DND-41 (cell line): Measurements from ENCODE around the gene TIMM29.

ENCODE experiments used
- ATAC-seq: fragments of 200-7000 bp; cut with Tn5 transposase; 3 replicates; pipeline ENCODE4 v1.9.1; 2021; ENCODE audit warnings: low read depth; ENCODE audit not compliant: insufficient read depth
- DNase-seq: peaks from one replicate; pipeline ENCODE4 v3.0.0-alpha.2; 2020
- H2AFZ ChIP-seq: 2 replicates; pipeline ENCODE4 v1.6.0; 2012; ENCODE audit warnings: low read depth, low read length
- H3K27ac ChIP-seq: 2 replicates; pipeline ENCODE4 v1.5.1; 2012; ENCODE audit warnings: low read length, inconsistent platforms
- H3K27me3 ChIP-seq: fragments of 200-600 bp; sonication (generic); 2 replicates; pipeline ENCODE4 v1.6.0; 2012; ENCODE audit warnings: low read length, mild to moderate bottlenecking, inconsistent platforms; ENCODE audit not compliant: insufficient read depth, poor library complexity
- H3K36me3 ChIP-seq: 2 replicates; pipeline ENCODE4 v1.5.1; 2012; ENCODE audit warnings: low read length, inconsistent platforms; ENCODE audit not compliant: insufficient read depth
- H3K4me1 ChIP-seq: 2 replicates; pipeline ENCODE4 v1.5.1; 2012; ENCODE audit warnings: mild to moderate bottlenecking, low read length; ENCODE audit not compliant: insufficient read depth
- H3K4me2 ChIP-seq: 2 replicates; pipeline ENCODE4 v1.6.0; 2012; ENCODE audit warnings: mild to moderate bottlenecking, moderate library complexity, low read length, inconsistent platforms; ENCODE audit not compliant: insufficient read depth
- H3K4me3 ChIP-seq, 2 experiments: fragments of 200-600 bp in 1 of 2; shearing (Covaris generic) in 1 of 2; 2 replicates each; pipeline ENCODE4 v1.5.1; 2012 to 2016; ENCODE audit warnings: inconsistent platforms in 2 of 2, low read length in 2 of 2, mild to moderate bottlenecking in 2 of 2, low read depth in 1 of 2, moderate library complexity in 1 of 2
- H3K79me2 ChIP-seq: 2 replicates; pipeline ENCODE4 v1.6.0; 2012; ENCODE audit warnings: low read length, inconsistent platforms; ENCODE audit not compliant: insufficient read depth
- H3K9ac ChIP-seq: 2 replicates; pipeline ENCODE4 v1.6.0; 2012; ENCODE audit warnings: low read depth, mild to moderate bottlenecking, inconsistent platforms, low read length, moderate library complexity
- H3K9me3 ChIP-seq: 2 replicates; pipeline ENCODE4 v1.5.1; 2012; ENCODE audit warnings: low read length, moderate library complexity, mild to moderate bottlenecking, inconsistent platforms; ENCODE audit not compliant: insufficient read depth, severe bottlenecking
- H4K20me1 ChIP-seq: 2 replicates; pipeline ENCODE4 v1.6.0; 2012; ENCODE audit warnings: low read length; ENCODE audit not compliant: insufficient read depth
- EZH2 ChIP-seq: IDR thresholded peaks from 3 replicates; pipeline ENCODE4 v1.6.1; 2012; ENCODE audit warnings: borderline replicate concordance, low read depth, mild to moderate bottlenecking, moderate library complexity, low read length, inconsistent platforms; ENCODE audit not compliant: severe bottlenecking
- TF ChIP-seq, protein P1 (sequence below): IDR thresholded peaks from 2 replicates; pipeline ENCODE4 v1.5.1; 2012; ENCODE audit warnings: borderline replicate concordance, low read length, moderate library complexity, mild to moderate bottlenecking; ENCODE audit not compliant: poor library complexity, severe bottlenecking; ENCODE audit errors: extremely low read depth

The TIMM29 gene

DNA sequence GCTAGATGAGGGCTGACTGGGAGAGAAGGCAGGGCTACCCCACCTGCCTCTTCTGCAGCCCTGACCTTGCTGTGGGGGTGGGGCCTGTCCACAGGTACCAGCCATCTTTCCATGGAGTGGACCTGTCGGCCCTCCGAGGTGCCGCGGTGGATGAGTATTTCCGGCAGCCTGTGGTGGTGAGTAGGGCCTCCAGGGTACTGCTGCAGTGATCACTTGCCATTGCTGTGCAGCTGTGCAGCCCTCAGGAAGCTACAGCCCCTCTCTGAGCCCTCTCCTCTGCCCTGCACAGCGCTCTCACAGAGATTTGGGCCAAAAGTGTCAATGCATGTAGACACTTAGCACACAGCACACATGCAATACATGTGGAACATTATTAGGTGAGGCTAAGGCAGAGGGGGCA, 12.0 kb upstream of the TIMM29 start:
- no peaks in the 10 kb centered on the region for H3K4me1 ChIP-seq
- H3K27me3 ChIP-seq, result no peaks in the 10 kb centered on the region
- no peak overlapping the region for H3K4me2 ChIP-seq
- no peaks in the 10 kb centered on the region for H3K9me3 ChIP-seq
- no peak overlapping the region for H2AFZ ChIP-seq
- H3K4me3 ChIP-seq, result no peak overlapping the region
- H3K27ac ChIP-seq, result no peak overlapping the region
- no peak overlapping the region for H3K9ac ChIP-seq
- peaks cover 3% of the 10 kb centered on the region; the same call in 1 of the 2 replicates for H4K20me1 ChIP-seq
- H3K36me3 ChIP-seq, result peaks cover 85% of the 10 kb centered on the region
- H3K79me2 ChIP-seq, result no peaks in the 10 kb centered on the region
- no peak for TF ChIP-seq EZH2
- TF ChIP-seq, protein P1, sequence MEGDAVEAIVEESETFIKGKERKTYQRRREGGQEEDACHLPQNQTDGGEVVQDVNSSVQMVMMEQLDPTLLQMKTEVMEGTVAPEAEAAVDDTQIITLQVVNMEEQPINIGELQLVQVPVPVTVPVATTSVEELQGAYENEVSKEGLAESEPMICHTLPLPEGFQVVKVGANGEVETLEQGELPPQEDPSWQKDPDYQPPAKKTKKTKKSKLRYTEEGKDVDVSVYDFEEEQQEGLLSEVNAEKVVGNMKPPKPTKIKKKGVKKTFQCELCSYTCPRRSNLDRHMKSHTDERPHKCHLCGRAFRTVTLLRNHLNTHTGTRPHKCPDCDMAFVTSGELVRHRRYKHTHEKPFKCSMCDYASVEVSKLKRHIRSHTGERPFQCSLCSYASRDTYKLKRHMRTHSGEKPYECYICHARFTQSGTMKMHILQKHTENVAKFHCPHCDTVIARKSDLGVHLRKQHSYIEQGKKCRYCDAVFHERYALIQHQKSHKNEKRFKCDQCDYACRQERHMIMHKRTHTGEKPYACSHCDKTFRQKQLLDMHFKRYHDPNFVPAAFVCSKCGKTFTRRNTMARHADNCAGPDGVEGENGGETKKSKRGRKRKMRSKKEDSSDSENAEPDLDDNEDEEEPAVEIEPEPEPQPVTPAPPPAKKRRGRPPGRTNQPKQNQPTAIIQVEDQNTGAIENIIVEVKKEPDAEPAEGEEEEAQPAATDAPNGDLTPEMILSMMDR, result no peak
- no peak for DNase-seq
- ATAC-seq, result no peak

DNA sequence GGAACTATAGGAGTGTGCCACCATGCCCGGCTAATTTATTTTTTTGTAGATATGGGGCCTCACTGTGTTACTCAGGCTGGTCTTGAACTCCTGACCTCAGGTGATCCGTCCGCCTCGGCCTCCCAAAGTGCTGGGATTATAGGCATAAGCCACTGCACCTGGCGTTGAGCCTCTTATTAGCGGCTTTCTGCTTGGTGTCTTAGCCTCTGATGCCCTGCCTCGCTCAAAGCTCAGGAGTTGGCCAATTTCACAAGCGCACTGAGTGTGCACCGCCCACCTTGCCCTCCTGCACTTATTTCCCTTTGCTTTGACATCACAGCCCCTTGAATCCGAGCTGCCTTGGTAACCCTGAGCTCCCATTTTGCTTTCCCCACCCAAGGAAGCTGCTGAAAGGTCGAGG, 10.3 kb upstream of the TIMM29 start:
- DNase-seq, result no peak
- Histone ChIP-seq H4K20me1 (peaks cover 3% of the 10 kb centered on the region; the same call in 1 of the 2 replicates), H3K9me3 (no peaks in the 10 kb centered on the region), H3K27me3 (no peaks in the 10 kb centered on the region), H3K79me2 (no peaks in the 10 kb centered on the region), H3K36me3 (peaks cover 83% of the 10 kb centered on the region), H2AFZ (no peak overlapping the region), H3K27ac (no peak overlapping the region), H3K4me3 (no peak overlapping the region), H3K9ac (no peak overlapping the region), H3K4me1 (no peaks in the 10 kb centered on the region), H3K4me2 (no peak overlapping the region)
- no peak for ATAC-seq
- TF ChIP-seq EZH2, result no peak
- TF ChIP-seq, protein P1, result no peak

DNA sequence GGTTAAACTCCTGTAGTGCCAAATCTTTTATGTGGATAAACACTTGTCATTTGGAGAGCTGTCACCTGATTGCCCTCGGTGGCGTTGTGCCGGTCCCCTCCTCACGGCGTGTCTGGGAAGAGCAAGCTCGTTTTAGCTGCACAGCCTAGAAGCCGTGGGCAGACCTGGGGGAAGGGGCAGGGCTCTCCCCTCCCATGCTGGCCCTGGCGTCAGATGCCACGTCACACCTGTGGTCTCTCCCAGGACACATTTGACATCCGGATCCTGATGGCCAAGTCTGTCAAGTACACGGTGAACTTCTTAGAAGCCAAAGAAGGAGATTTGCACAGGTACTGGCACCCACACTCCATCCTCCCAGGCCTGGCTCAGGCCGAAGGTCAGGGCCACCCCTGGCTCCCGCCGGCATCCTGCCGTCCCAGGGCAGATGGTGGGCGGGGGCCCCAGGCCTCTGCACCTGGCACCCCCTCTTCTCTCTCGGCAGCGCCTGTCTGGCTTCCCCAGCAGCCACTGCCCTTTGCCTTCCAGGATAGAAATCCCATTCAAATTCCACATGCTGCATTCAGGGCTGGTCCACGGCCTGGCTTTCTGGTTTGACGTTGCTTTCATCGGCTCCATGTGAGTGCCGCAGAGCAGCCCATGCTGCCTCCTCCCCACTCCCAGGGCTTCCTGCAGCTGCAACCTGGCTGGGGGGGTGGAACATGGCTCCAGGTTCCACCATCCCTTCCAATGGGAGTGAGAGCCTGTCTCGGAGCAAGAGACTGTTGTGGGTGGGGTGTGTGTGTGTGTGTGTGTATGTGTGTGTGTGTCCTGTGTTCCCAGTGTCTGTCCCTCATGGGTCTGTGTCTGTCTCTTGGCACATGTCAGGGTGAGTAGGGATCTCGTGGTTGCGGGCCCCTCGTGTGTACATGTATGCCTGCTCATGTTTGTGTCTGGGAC, 9.0 kb upstream of the TIMM29 start:
- Histone ChIP-seq H4K20me1 (peaks cover 9% of the 10 kb centered on the region), H3K4me3 (no peak overlapping the region), H3K4me1 (no peaks in the 10 kb centered on the region), H3K9me3 (no peaks in the 10 kb centered on the region), H2AFZ (no peak overlapping the region), H3K36me3 (peaks cover 85% of the 10 kb centered on the region), H3K9ac (no peak overlapping the region), H3K4me2 (no peak overlapping the region), H3K79me2 (no peaks in the 10 kb centered on the region), H3K27ac (no peak overlapping the region; the same call in 1 of the 2 replicates), H3K27me3 (no peaks in the 10 kb centered on the region)
- DNase-seq (no peak), ATAC-seq (no peak)
- TF ChIP-seq, protein P1, result no peak
- no peak for TF ChIP-seq EZH2
